ENCODE measurements around the gene C8A.

The C8A gene

DNA sequence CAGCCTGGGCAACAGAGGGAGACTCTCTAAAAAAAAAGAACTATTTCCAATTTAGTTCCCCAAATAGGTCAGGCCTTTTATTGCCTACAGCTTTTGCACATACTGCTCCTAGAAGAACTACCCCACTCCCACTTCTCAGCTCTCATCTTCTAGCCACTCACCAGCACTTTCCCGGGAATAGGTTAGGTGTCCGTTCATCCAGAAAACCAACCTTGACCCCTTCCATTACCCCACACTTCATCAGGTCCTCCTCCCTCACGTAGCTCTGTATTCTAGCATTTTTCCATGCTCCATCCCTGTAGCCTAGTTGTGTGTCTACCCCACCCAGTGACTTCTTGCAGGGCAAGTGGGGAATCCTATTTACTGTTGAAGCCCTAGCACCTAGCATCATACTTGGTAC, 68.6 kb downstream of the C8A start:
- H3K4me3 ChIP-seq (ENCODE audit: extremely low read depth, insufficient read depth, low read length, poor library complexity, severe bottlenecking), result no peak overlapping the region
- H3K27ac ChIP-seq (ENCODE audit: low read depth, low read length, severe bottlenecking), result no peak overlapping the region
- 89 to 100% methylated on average over 2 to 3 of the region's 3 CpGs for WGBS, 2 experiments (ENCODE audit: insufficient coverage in 2 of 2)
- no peaks in the 10 kb centered on the region for H3K4me1 ChIP-seq (ENCODE audit: control insufficient read depth, insufficient read depth, low read length, poor library complexity, severe bottlenecking)
- no peaks in the 10 kb centered on the region for H3K36me3 ChIP-seq (ENCODE audit: control insufficient read depth, insufficient read depth, low read length)
- H3K9me3 ChIP-seq (ENCODE audit: control insufficient read depth, low read length), result peaks cover 5% of the 10 kb centered on the region

DNA sequence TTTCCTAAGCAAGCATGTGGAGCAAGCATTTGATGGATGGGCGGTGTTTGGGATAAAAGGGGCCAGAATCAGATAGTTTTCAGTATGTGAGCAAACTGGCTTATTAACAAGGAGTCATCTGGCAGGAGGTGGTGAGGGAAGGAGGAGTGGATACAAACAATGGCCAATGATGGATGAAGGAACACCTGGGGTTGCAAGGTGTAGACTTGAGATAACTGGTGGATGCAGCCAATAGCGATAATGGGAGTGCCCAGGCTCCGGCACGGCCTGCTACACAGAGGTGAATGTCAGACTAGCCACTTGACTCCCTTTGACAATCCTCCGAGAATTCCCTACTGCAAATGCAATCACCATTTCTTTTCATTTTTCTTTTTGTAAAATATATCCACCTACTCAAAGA, 69.5 kb downstream of the C8A start:
- Histone ChIP-seq H3K9me3 (ENCODE audit: control insufficient read depth, low read length) (peaks cover 5% of the 10 kb centered on the region), H3K4me1 (ENCODE audit: control insufficient read depth, insufficient read depth, low read length, poor library complexity, severe bottlenecking) (no peaks in the 10 kb centered on the region), H3K36me3 (ENCODE audit: control insufficient read depth, insufficient read depth, low read length) (no peaks in the 10 kb centered on the region), H3K27ac (ENCODE audit: low read depth, low read length, severe bottlenecking) (no peak overlapping the region), H3K4me3 (ENCODE audit: extremely low read depth, insufficient read depth, low read length, poor library complexity, severe bottlenecking) (no peak overlapping the region)
- WGBS, 2 experiments (ENCODE audit: insufficient coverage in 2 of 2), result 79 to 93% methylated on average over 4 of the region's 5 CpGs

DNA sequence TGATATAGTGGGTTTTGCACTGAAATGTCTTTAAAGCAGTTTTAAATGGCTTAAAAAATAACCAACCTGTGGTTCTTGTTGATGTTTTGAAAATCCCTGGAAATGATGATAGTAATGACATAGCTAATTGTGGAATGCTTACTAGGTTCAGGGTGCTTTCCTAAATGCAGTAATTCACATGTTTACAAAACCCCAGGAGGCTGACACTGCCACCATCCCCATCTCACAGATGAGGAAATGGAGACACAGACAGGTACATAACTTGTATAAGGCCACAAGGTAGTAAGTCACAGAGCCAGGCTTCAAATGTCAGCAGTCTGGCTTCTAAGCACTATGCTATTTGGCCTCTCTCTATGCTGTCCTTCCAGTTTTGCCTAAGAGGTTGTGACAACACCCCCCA, 70.6 kb downstream of the C8A start:
- Histone ChIP-seq H3K9me3 (ENCODE audit: control insufficient read depth, low read length) (peaks cover 5% of the 10 kb centered on the region), H3K4me3 (ENCODE audit: extremely low read depth, insufficient read depth, low read length, poor library complexity, severe bottlenecking) (no peak overlapping the region), H3K36me3 (ENCODE audit: control insufficient read depth, insufficient read depth, low read length) (no peaks in the 10 kb centered on the region), H3K4me1 (ENCODE audit: control insufficient read depth, insufficient read depth, low read length, poor library complexity, severe bottlenecking) (no peaks in the 10 kb centered on the region), H3K27ac (ENCODE audit: low read depth, low read length, severe bottlenecking) (no peak overlapping the region)

DNA sequence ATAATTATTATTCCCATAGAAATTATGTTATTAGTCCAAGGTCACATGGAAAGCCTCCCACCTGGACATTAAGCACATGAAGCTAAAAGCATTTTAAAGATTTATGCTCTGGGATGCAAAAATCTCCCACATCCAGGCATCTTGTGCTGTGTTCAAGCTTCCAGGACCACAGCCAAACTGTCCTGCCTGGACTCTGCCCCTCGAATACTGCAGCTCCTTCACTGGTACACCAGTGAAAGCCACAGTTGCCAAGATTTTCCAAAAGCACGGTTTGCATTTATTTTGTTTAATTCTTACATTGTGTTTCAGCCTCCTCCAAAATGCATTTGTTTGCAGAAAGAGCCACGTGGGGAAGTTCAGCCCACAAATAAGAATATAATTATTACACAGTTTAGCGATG, 72.6 kb downstream of the C8A start:
- no peaks in the 10 kb centered on the region for H3K36me3 ChIP-seq (ENCODE audit: control insufficient read depth, insufficient read depth, low read length)
- H3K4me1 ChIP-seq (ENCODE audit: control insufficient read depth, insufficient read depth, low read length, poor library complexity, severe bottlenecking), result no peaks in the 10 kb centered on the region
- peaks cover 5% of the 10 kb centered on the region for H3K9me3 ChIP-seq (ENCODE audit: control insufficient read depth, low read length)
- H3K27ac ChIP-seq (ENCODE audit: low read depth, low read length, severe bottlenecking), result no peak overlapping the region
- WGBS, 2 experiments (ENCODE audit: insufficient coverage in 2 of 2), result 88 to 91% methylated on average over 1 to 4 of the region's 4 CpGs
- no peak overlapping the region for H3K4me3 ChIP-seq (ENCODE audit: extremely low read depth, insufficient read depth, low read length, poor library complexity, severe bottlenecking)

DNA sequence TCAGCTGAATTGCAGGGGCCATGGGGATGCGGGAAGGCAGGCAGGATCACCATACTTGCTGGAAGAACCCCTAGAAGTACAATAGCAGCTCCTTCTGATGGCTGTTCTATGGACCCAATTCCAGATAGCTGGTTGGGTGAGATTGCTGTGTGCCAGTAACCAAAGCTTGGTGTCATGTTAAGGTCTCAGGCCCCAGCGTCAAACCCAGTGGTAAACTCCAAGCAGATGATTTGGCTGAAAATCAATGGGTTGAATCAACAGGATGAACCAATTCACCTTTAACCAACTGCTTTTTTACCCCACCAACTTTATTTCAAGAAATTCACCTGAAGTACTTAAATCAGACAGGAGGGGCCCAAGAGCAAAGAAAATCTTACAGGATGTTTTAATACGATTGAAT, 73.4 kb downstream of the C8A start:
- Histone ChIP-seq H3K36me3 (ENCODE audit: control insufficient read depth, insufficient read depth, low read length) (no peaks in the 10 kb centered on the region), H3K4me3 (ENCODE audit: extremely low read depth, insufficient read depth, low read length, poor library complexity, severe bottlenecking) (no peak overlapping the region), H3K4me1 (ENCODE audit: control insufficient read depth, insufficient read depth, low read length, poor library complexity, severe bottlenecking) (no peaks in the 10 kb centered on the region), H3K9me3 (ENCODE audit: control insufficient read depth, low read length) (no peaks in the 10 kb centered on the region), H3K27ac (ENCODE audit: low read depth, low read length, severe bottlenecking) (no peak overlapping the region)
- WGBS, 2 experiments (ENCODE audit: insufficient coverage in 2 of 2), result 86 to 94% methylated on average over 1 to 3 of the region's 3 CpGs

DNA sequence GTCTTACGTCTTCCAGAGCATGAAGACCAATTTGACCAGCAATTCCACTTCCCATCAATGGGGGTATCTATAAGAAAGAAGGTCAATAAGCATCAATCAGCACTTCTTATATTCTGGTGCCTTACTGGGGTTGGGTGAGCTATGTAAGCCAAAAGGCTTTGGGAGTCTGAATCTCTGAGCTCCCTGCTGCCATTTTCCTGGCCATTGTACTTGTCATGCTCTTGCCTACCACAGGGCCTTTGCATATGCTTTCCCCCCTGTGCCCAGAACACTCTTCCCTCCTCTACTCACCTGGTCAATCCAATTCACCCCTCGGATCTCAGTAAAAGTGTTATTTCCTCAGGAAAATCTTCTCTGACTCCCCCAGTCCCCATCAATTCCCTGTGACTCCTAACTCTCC, 74.9 kb downstream of the C8A start:
- Histone ChIP-seq H3K4me1 (ENCODE audit: control insufficient read depth, insufficient read depth, low read length, poor library complexity, severe bottlenecking) (no peaks in the 10 kb centered on the region), H3K9me3 (ENCODE audit: control insufficient read depth, low read length) (no peaks in the 10 kb centered on the region), H3K36me3 (ENCODE audit: control insufficient read depth, insufficient read depth, low read length) (no peaks in the 10 kb centered on the region), H3K4me3 (ENCODE audit: extremely low read depth, insufficient read depth, low read length, poor library complexity, severe bottlenecking) (no peak overlapping the region), H3K27ac (ENCODE audit: low read depth, low read length, severe bottlenecking) (no peak overlapping the region)
- 75 to 100% methylated on average over 1 of the region's 2 CpGs for WGBS, 2 experiments (ENCODE audit: insufficient coverage in 2 of 2)

DNA sequence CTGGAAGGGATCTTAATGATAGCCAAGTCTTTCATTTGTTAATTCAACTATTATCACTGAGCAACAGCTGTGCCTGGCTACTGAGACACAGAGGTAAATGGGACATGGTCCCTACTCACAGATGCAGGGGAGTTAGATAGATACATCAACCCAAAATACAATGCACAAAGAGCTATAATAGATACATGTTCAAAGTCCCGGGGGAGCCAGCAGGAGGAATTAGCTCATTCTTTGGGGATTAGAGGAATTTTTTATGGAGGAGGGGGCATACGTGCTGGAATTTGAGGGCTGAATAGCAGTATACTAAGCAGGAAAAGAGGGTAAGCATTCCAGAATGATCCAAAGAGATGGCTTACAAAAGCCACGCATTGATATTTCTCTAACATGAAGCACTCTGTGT, 76.6 kb downstream of the C8A start:
- Histone ChIP-seq H3K4me3 (ENCODE audit: extremely low read depth, insufficient read depth, low read length, poor library complexity, severe bottlenecking) (no peak overlapping the region), H3K9me3 (ENCODE audit: control insufficient read depth, low read length) (no peaks in the 10 kb centered on the region), H3K4me1 (ENCODE audit: control insufficient read depth, insufficient read depth, low read length, poor library complexity, severe bottlenecking) (peaks cover 4% of the 10 kb centered on the region), H3K27ac (ENCODE audit: low read depth, low read length, severe bottlenecking) (no peak overlapping the region), H3K36me3 (ENCODE audit: control insufficient read depth, insufficient read depth, low read length) (no peaks in the 10 kb centered on the region)
- WGBS, 2 experiments (ENCODE audit: insufficient coverage in 2 of 2), result 63 to 73% methylated on average over 1 to 2 of the region's 3 CpGs

DNA sequence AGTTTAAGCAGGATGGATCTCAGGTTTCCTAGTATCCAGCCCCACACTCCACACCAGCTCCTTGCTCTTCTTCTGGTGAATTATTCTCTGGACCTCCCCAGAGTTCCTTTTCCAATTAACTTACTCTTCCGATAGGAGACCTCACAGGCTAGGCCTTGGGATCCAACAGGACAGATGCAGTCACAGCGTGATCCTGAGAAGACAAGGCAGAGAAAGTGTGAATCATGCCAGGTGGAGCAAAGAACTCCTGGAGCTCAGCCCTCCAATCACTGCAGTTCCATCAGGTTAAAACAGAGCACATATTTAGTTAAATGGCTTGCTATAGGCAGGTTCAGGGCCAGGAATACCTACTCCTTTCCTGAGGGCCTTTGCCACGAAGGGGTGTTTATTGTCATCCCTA, 77.1 kb downstream of the C8A start:
- H3K4me3 ChIP-seq (ENCODE audit: extremely low read depth, insufficient read depth, low read length, poor library complexity, severe bottlenecking), result no peak overlapping the region
- WGBS, 2 experiments (ENCODE audit: insufficient coverage in 2 of 2), result 80 to 87% methylated on average over 1 to 2 of the region's 3 CpGs
- peaks cover 4% of the 10 kb centered on the region for H3K4me1 ChIP-seq (ENCODE audit: control insufficient read depth, insufficient read depth, low read length, poor library complexity, severe bottlenecking)

DNA sequence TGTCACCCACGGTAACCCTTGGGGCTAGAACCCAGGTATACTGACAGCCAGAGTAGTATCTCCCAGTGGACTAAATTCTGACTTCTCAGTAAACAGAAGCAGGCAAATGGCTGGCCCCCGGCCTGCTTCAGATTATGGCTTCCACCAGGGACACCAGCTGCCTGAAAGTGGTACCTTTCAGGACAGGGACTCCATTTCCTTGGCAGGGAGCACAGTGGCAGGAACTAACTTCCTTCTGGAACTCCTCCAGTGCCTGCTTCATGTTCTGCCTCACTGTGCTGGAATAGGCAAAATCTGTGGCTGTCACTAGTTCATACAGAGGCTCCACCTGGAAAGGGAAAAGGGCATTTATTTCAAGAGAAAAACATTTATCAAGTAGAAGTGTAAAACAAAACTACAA, 78.6 kb downstream of the C8A start:
- Histone ChIP-seq H3K27ac (ENCODE audit: low read depth, low read length, severe bottlenecking) (no peak overlapping the region), H3K9me3 (ENCODE audit: control insufficient read depth, low read length) (no peaks in the 10 kb centered on the region), H3K4me3 (ENCODE audit: extremely low read depth, insufficient read depth, low read length, poor library complexity, severe bottlenecking) (no peak overlapping the region), H3K36me3 (ENCODE audit: control insufficient read depth, insufficient read depth, low read length) (no peaks in the 10 kb centered on the region), H3K4me1 (ENCODE audit: control insufficient read depth, insufficient read depth, low read length, poor library complexity, severe bottlenecking) (peaks cover 4% of the 10 kb centered on the region)
- WGBS, 2 experiments (ENCODE audit: insufficient coverage in 2 of 2), result 86 to 95% methylated on average over 2 of the region's 2 CpGs

More for the DNA sequence above, 77.1 kb downstream of the C8A start:
- Histone ChIP-seq H3K9me3 (ENCODE audit: control insufficient read depth, low read length) (no peaks in the 10 kb centered on the region), H3K36me3 (ENCODE audit: control insufficient read depth, insufficient read depth, low read length) (no peaks in the 10 kb centered on the region), H3K27ac (ENCODE audit: low read depth, low read length, severe bottlenecking) (no peak overlapping the region)

DNA sequence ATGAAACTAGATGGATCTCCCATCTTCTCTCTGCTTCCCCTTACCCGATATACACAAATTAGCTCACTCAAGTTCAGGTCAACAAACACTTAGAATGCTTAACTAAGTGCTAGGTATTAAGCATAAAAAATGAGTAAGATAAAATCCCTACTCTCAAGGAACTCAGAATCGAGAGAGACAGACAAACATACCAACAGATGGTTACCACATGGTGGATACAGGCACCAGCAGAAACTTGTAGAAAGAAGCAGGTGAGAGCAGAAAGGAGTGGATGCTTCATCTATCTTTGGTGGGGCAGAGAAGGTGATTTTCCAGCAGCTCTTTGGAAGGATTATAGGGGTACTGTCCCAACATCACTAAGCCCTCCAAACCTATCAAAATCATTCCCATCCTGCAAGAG, 79.0 kb downstream of the C8A start:
- Histone ChIP-seq H3K4me3 (ENCODE audit: extremely low read depth, insufficient read depth, low read length, poor library complexity, severe bottlenecking) (no peak overlapping the region), H3K36me3 (ENCODE audit: control insufficient read depth, insufficient read depth, low read length) (no peaks in the 10 kb centered on the region), H3K9me3 (ENCODE audit: control insufficient read depth, low read length) (no peaks in the 10 kb centered on the region), H3K27ac (ENCODE audit: low read depth, low read length, severe bottlenecking) (no peak overlapping the region), H3K4me1 (ENCODE audit: control insufficient read depth, insufficient read depth, low read length, poor library complexity, severe bottlenecking) (peaks cover 4% of the 10 kb centered on the region)
- no CpG with 5 or more reads among the region's 2 CpGs for WGBS, 2 experiments (ENCODE audit: insufficient coverage in 2 of 2)

DNA sequence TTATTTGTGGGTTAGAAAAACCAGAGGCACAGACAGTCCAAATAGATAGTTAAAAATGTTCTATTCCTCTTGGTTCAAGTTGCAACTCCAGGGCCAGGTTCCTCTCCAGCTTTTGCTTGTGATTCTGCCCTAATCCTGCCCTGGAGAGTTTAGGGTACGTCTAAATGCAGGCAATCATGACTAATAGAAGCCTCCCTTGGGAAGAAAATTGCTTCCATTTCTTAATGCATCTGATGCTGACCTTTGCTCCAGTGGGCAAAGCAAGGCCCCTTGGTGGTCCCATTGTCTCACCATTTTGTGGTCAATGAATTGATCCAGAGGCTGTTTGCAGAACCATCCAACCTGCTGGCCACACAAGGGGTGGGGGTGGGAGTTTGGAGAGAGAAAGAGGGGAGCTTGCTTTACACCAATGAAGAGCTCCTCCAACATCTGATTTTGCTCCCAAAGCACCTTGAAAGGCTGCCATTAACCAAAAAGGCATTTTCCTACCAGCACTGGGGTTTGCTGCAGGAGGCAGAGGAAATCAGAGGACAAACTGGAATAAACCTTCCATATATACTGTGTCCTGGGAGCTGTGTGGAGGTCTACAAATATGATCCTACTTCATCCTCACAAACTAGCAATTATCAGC, 79.9 kb downstream of the C8A start:
- 29 to 80% methylated on average over 1 of the region's 1 CpG for WGBS, 2 experiments (ENCODE audit: insufficient coverage in 2 of 2)

More for the DNA sequence above, 79.9 kb downstream of the C8A start:
- Histone ChIP-seq H3K4me3 (ENCODE audit: extremely low read depth, insufficient read depth, low read length, poor library complexity, severe bottlenecking) (no peak overlapping the region), H3K4me1 (ENCODE audit: control insufficient read depth, insufficient read depth, low read length, poor library complexity, severe bottlenecking) (peaks cover 4% of the 10 kb centered on the region), H3K27ac (ENCODE audit: low read depth, low read length, severe bottlenecking) (no peak overlapping the region), H3K9me3 (ENCODE audit: control insufficient read depth, low read length) (no peaks in the 10 kb centered on the region), H3K36me3 (ENCODE audit: control insufficient read depth, insufficient read depth, low read length) (no peaks in the 10 kb centered on the region)

Measured in mesodermal cell (in vitro differentiated cells).